HEK293 (cell line): ENCODE data around the gene JUND.
A peak's percentile ranks its signal among the peaks of the same experiment; 100 is the strongest.

Source experiments
- EGR2 ChIP-seq: fragments of 450-650 bp; formaldehyde crosslinking; IDR thresholded peaks from 2 replicates; pipeline ENCODE4 v1.5.1; 2016; ENCODE audit warnings: low read depth, missing biosample characterization, missing genetic modification characterization
- HOXA7 ChIP-seq: sonication (generic); formaldehyde crosslinking; IDR thresholded peaks from 2 replicates; pipeline ENCODE4 v1.8.1; 2022; ENCODE audit warnings: missing genetic modification reagents, borderline replicate concordance
- IKZF3 ChIP-seq: fragments of 450-650 bp; IDR thresholded peaks from 2 replicates; pipeline ENCODE4 v1.5.0; 2018; ENCODE audit warnings: missing biosample characterization, mild to moderate bottlenecking, missing genetic modification characterization, moderate library complexity
- MZF1 ChIP-seq: fragments of 450-650 bp; formaldehyde crosslinking; IDR thresholded peaks from 2 replicates; pipeline ENCODE4 v1.5.1; 2017; ENCODE audit warnings: missing biosample characterization, missing genetic modification characterization, borderline replicate concordance
- PRDM1 ChIP-seq: fragments of 450-650 bp; formaldehyde crosslinking; IDR thresholded peaks from 2 replicates; pipeline ENCODE4; 2016; ENCODE audit warnings: missing biosample characterization, missing genetic modification characterization
- SCRT2 ChIP-seq: fragments of 450-650 bp; formaldehyde crosslinking; IDR thresholded peaks from 2 replicates; pipeline ENCODE4 v1.5.1; 2016; ENCODE audit warnings: missing biosample characterization, missing genetic modification characterization
- ZBTB1 ChIP-seq: fragments of 450-650 bp; formaldehyde crosslinking; IDR thresholded peaks from 2 replicates; pipeline ENCODE4 v1.5.1; 2016; ENCODE audit warnings: missing biosample characterization, missing genetic modification characterization
- ZBTB8A ChIP-seq: fragments of 450-650 bp; formaldehyde crosslinking; IDR thresholded peaks from 2 replicates; pipeline ENCODE4 v1.5.1; 2016; ENCODE audit warnings: missing biosample characterization, missing genetic modification characterization
- ZEB2 ChIP-seq: fragments of 450-650 bp; formaldehyde crosslinking; IDR thresholded peaks from 2 replicates; pipeline ENCODE4 v1.5.1; 2016; ENCODE audit warnings: missing biosample characterization, missing genetic modification characterization
- ZIC2 ChIP-seq: fragments of 450-650 bp; formaldehyde crosslinking; IDR thresholded peaks from 2 replicates; pipeline ENCODE4 v1.5.1; 2016; ENCODE audit warnings: missing biosample characterization, missing genetic modification characterization
- ZNF114 ChIP-seq: fragments of 450-650 bp; formaldehyde crosslinking; IDR thresholded peaks from 2 replicates; pipeline ENCODE4 v1.5.0; 2017; ENCODE audit warnings: missing biosample characterization, missing genetic modification characterization
- ZNF157 ChIP-seq: fragments of 450-650 bp; formaldehyde crosslinking; IDR thresholded peaks from 2 replicates; pipeline ENCODE4 v1.5.1; 2016; ENCODE audit warnings: missing biosample characterization, missing genetic modification characterization
- ZNF175 ChIP-seq: fragments of 450-650 bp; formaldehyde crosslinking; IDR thresholded peaks from 2 replicates; pipeline ENCODE4 v1.5.1; 2016; ENCODE audit warnings: missing biosample characterization, missing genetic modification characterization
- ZNF184 ChIP-seq: fragments of 450-650 bp; IDR thresholded peaks from 2 replicates; pipeline ENCODE4 v1.5.1; 2018; ENCODE audit warnings: missing biosample characterization, mild to moderate bottlenecking, missing genetic modification characterization
- ZNF24 ChIP-seq: fragments of 450-650 bp; formaldehyde crosslinking; IDR thresholded peaks from 2 replicates; pipeline ENCODE4 v1.5.1; 2016; ENCODE audit warnings: missing biosample characterization, missing genetic modification characterization
- ZNF37A ChIP-seq: fragments of 450-650 bp; IDR thresholded peaks from 2 replicates; pipeline ENCODE4 v1.5.1; 2018; ENCODE audit warnings: missing biosample characterization, missing genetic modification characterization
- ZNF391 ChIP-seq: fragments of 450-650 bp; formaldehyde crosslinking; IDR thresholded peaks from 2 replicates; pipeline ENCODE4 v1.5.1; 2016; ENCODE audit warnings: low read depth, missing biosample characterization, missing genetic modification characterization, borderline replicate concordance
- ZNF404 ChIP-seq: fragments of 450-650 bp; formaldehyde crosslinking; IDR thresholded peaks from 2 replicates; pipeline ENCODE4 v1.5.1; 2017; ENCODE audit warnings: missing biosample characterization, missing genetic modification characterization
- ZNF416 ChIP-seq: fragments of 450-650 bp; formaldehyde crosslinking; IDR thresholded peaks from 2 replicates; pipeline ENCODE4 v1.5.1; 2016; ENCODE audit warnings: missing biosample characterization, missing genetic modification characterization
- ZNF426 ChIP-seq: fragments of 450-650 bp; formaldehyde crosslinking; IDR thresholded peaks from 2 replicates; pipeline ENCODE4 v1.5.1; 2017; ENCODE audit warnings: missing biosample characterization, missing genetic modification characterization, mild to moderate bottlenecking, inconsistent platforms, moderate library complexity
- ZNF529 ChIP-seq: fragments of 450-650 bp; formaldehyde crosslinking; IDR thresholded peaks from 2 replicates; pipeline ENCODE4 v1.5.1; 2017; ENCODE audit warnings: missing genetic modification characterization, missing biosample characterization; ENCODE audit not compliant: insufficient replicate concordance
- ZNF571 ChIP-seq: fragments of 450-650 bp; formaldehyde crosslinking; IDR thresholded peaks from 2 replicates; pipeline ENCODE4 v1.5.0; 2017; ENCODE audit warnings: missing biosample characterization, missing genetic modification characterization
- ZNF600 ChIP-seq: fragments of 450-650 bp; formaldehyde crosslinking; IDR thresholded peaks from 2 replicates; pipeline ENCODE4 v1.5.1; 2016; ENCODE audit warnings: missing biosample characterization, missing genetic modification characterization
- ZNF621 ChIP-seq: fragments of 450-650 bp; formaldehyde crosslinking; IDR thresholded peaks from 2 replicates; pipeline ENCODE4 v1.5.1; 2017; ENCODE audit warnings: missing biosample characterization, missing genetic modification characterization
- ZNF830 ChIP-seq: fragments of 450-650 bp; IDR thresholded peaks from 2 replicates; pipeline ENCODE4 v1.5.0; 2018; ENCODE audit warnings: missing biosample characterization, missing genetic modification characterization, low read depth, mild to moderate bottlenecking, moderate library complexity
- TF ChIP-seq, protein P1 (sequence below): fragments of 450-650 bp; formaldehyde crosslinking; IDR thresholded peaks from 2 replicates; pipeline ENCODE4 v1.5.1; 2017; ENCODE audit warnings: missing biosample characterization, missing genetic modification characterization
- TF ChIP-seq, protein P2 (sequence below): fragments of 450-650 bp; formaldehyde crosslinking; IDR thresholded peaks from 2 replicates; pipeline ENCODE4 v1.5.1; 2017; ENCODE audit warnings: missing biosample characterization, missing genetic modification characterization
- TF ChIP-seq, protein P3 (sequence below): fragments of 450-650 bp; formaldehyde crosslinking; IDR thresholded peaks from 2 replicates; pipeline ENCODE4 v1.5.1; 2016; ENCODE audit warnings: missing biosample characterization, missing genetic modification characterization
- TF ChIP-seq, protein P4 (sequence below): fragments of 450-650 bp; formaldehyde crosslinking; IDR thresholded peaks from 2 replicates; pipeline ENCODE4 v1.5.1; 2016; ENCODE audit warnings: missing biosample characterization, missing genetic modification characterization
- TF ChIP-seq, protein P5 (sequence below): fragments of 450-650 bp; formaldehyde crosslinking; IDR thresholded peaks from 2 replicates; pipeline ENCODE4 v1.5.1; 2017; ENCODE audit warnings: missing biosample characterization, missing genetic modification characterization

The JUND gene

DNA sequence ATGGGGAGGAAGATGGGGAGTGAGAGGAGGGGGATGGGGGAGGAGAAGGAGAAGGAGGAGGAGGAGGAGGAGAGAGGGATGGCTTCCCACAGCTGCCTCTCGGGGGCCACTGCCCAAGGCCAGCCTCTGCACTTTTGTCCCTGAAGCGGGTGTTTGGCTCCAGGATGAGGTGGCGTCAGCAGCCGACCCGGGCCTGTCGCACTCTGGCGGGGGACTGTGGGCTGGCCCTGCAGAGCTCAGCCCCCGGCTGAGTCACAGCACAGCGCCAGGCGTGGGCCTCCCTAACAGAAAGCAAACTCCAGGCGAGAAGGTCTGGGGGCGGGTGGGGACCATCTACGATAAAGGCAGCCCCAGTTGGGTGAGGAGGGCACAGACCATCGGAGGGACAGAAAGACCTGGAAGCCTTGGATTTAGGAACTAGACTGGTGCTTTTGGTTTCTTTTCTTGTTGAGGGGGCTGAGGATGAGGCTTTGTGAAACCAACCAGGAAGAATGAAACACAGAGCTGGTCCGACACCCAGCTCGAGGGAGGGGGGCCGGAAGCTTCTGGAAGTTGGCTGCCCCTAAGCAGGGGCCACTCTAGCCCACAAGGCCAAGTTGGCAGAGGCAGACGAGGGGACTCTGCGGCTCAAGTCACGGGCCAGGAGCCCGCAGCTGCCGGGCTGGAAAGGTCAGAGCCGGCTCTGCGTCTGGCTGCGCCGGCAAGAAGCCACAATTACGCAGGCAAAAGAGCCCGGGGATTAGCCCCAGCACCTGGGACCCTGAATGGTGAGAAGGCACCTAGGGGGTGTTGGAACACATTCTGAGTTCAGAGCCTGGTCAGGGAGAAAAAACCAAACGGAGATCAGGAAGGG, 23.3 kb upstream of the JUND start (continued):
- TF ChIP-seq ZNF37A (tag by site-specific recombination) (no peak), ZNF426 (tag by site-specific recombination) (no peak), EGR2 (tag by site-specific recombination) (peak; percentile 100), ZBTB1 (tag by site-specific recombination) (peak; percentile 70; the same call in 1 of the 2 replicates), ZEB2 (tag by site-specific recombination) (peak; percentile 56; the same call in 1 of the 2 replicates), ZNF391 (tag by site-specific recombination) (no peak), ZNF529 (no peak), ZNF571 (tag by site-specific recombination) (no peak), ZNF830 (tag by site-specific recombination) (no peak), ZNF114 (no peak), ZNF416 (tag by site-specific recombination) (no peak), ZIC2 (tag by site-specific recombination) (peak; percentile 78), PRDM1 (0 out of 2 replicates have a peak, but pooled peaks have one; percentile 38), ZNF24 (tag by site-specific recombination) (0 out of 2 replicates have a peak, but pooled peaks have one; percentile 27), ZNF175 (tag by site-specific recombination) (no peak), ZNF404 (tag by site-specific recombination) (no peak), ZNF600 (peak; percentile 83), ZNF157 (tag by site-specific recombination) (no peak), ZBTB8A (tag by site-specific recombination) (peak; percentile 38; the same call in 1 of the 2 replicates), IKZF3 (tag by site-specific recombination) (no peak), ZNF621 (tag by site-specific recombination) (no peak), HOXA7 (CRISPR knock-in tag) (no peak), ZNF184 (tag by site-specific recombination) (no peak), MZF1 (tag by site-specific recombination) (no peak; the same call in 1 of the 2 replicates), SCRT2 (tag by site-specific recombination) (peak; percentile 33; the same call in 1 of the 2 replicates)
- TF ChIP-seq, protein P1, sequence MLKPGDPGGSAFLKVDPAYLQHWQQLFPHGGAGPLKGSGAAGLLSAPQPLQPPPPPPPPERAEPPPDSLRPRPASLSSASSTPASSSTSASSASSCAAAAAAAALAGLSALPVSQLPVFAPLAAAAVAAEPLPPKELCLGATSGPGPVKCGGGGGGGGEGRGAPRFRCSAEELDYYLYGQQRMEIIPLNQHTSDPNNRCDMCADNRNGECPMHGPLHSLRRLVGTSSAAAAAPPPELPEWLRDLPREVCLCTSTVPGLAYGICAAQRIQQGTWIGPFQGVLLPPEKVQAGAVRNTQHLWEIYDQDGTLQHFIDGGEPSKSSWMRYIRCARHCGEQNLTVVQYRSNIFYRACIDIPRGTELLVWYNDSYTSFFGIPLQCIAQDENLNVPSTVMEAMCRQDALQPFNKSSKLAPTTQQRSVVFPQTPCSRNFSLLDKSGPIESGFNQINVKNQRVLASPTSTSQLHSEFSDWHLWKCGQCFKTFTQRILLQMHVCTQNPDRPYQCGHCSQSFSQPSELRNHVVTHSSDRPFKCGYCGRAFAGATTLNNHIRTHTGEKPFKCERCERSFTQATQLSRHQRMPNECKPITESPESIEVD: no peak
- TF ChIP-seq, protein P2, sequence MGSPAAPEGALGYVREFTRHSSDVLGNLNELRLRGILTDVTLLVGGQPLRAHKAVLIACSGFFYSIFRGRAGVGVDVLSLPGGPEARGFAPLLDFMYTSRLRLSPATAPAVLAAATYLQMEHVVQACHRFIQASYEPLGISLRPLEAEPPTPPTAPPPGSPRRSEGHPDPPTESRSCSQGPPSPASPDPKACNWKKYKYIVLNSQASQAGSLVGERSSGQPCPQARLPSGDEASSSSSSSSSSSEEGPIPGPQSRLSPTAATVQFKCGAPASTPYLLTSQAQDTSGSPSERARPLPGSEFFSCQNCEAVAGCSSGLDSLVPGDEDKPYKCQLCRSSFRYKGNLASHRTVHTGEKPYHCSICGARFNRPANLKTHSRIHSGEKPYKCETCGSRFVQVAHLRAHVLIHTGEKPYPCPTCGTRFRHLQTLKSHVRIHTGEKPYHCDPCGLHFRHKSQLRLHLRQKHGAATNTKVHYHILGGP (tag by site-specific recombination): no peak
- TF ChIP-seq, protein P3, sequence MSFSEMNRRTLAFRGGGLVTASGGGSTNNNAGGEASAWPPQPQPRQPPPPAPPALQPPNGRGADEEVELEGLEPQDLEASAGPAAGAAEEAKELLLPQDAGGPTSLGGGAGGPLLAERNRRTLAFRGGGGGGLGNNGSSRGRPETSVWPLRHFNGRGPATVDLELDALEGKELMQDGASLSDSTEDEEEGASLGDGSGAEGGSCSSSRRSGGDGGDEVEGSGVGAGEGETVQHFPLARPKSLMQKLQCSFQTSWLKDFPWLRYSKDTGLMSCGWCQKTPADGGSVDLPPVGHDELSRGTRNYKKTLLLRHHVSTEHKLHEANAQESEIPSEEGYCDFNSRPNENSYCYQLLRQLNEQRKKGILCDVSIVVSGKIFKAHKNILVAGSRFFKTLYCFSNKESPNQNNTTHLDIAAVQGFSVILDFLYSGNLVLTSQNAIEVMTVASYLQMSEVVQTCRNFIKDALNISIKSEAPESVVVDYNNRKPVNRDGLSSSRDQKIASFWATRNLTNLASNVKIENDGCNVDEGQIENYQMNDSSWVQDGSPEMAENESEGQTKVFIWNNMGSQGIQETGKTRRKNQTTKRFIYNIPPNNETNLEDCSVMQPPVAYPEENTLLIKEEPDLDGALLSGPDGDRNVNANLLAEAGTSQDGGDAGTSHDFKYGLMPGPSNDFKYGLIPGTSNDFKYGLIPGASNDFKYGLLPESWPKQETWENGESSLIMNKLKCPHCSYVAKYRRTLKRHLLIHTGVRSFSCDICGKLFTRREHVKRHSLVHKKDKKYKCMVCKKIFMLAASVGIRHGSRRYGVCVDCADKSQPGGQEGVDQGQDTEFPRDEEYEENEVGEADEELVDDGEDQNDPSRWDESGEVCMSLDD: 0 out of 2 replicates have a peak, but pooled peaks have one; percentile 33
- TF ChIP-seq, protein P4, sequence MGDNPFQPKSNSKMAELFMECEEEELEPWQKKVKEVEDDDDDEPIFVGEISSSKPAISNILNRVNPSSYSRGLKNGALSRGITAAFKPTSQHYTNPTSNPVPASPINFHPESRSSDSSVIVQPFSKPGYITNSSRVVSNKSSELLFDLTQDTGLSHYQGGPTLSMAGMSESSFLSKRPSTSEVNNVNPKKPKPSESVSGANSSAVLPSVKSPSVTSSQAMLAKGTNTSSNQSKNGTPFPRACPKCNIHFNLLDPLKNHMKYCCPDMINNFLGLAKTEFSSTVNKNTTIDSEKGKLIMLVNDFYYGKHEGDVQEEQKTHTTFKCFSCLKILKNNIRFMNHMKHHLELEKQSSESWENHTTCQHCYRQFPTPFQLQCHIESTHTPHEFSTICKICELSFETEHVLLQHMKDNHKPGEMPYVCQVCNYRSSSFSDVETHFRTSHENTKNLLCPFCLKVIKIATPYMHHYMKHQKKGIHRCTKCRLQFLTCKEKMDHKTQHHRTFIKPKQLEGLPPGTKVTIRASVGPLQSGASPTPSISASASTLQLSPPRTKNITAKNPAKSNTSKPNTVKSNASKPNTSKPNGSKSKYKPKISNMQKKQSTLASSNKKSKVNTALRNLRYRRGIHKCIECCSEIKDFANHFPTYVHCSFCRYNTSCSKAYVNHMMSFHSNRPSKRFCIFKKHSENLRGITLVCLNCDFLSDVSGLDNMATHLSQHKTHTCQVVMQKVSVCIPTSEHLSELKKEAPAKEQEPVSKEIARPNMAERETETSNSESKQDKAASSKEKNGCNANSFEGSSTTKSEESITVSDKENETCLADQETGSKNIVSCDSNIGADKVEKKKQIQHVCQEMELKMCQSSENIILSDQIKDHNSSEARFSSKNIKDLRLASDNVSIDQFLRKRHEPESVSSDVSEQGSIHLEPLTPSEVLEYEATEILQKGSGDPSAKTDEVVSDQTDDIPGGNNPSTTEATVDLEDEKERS (tag by site-specific recombination): no peak
- TF ChIP-seq, protein P5, sequence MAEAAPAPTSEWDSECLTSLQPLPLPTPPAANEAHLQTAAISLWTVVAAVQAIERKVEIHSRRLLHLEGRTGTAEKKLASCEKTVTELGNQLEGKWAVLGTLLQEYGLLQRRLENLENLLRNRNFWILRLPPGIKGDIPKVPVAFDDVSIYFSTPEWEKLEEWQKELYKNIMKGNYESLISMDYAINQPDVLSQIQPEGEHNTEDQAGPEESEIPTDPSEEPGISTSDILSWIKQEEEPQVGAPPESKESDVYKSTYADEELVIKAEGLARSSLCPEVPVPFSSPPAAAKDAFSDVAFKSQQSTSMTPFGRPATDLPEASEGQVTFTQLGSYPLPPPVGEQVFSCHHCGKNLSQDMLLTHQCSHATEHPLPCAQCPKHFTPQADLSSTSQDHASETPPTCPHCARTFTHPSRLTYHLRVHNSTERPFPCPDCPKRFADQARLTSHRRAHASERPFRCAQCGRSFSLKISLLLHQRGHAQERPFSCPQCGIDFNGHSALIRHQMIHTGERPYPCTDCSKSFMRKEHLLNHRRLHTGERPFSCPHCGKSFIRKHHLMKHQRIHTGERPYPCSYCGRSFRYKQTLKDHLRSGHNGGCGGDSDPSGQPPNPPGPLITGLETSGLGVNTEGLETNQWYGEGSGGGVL (tag by site-specific recombination): peak; percentile 98
